Large intestine (tissue), 3 donors: ENCODE data around the gene FGF9. TPM values are rescaled to one million over a fixed set of nuclear protein-coding genes. Genes with fewer than 3 reads are reported as not detected.

Source experiments
- DNase-seq, 2 donors: peaks; one replicate each; pipeline versions ENCODE4 v3.0.0 to v3.0.0-alpha.2; 2013
- H3K27ac ChIP-seq: one replicate; pipeline ENCODE4 v1.5.1; 2013; ENCODE audit warnings: low read length
- H3K27me3 ChIP-seq: 2 replicates; pipeline ENCODE4 v1.6.1; 2013; ENCODE audit warnings: low read length; ENCODE audit not compliant: control insufficient read depth, insufficient read depth
- H3K36me3 ChIP-seq: 2 replicates; pipeline ENCODE4 v1.6.1; 2013; ENCODE audit warnings: low read length; ENCODE audit not compliant: control insufficient read depth, insufficient read depth
- H3K4me1 ChIP-seq: one replicate; pipeline ENCODE4 v1.6.1; 2013; ENCODE audit warnings: low read length; ENCODE audit not compliant: control insufficient read depth, insufficient read depth
- H3K4me3 ChIP-seq: one replicate; pipeline ENCODE4 v1.5.1; 2013; ENCODE audit warnings: low read length
- H3K9me3 ChIP-seq: one replicate; pipeline ENCODE4 v1.6.1; 2013; ENCODE audit warnings: mild to moderate bottlenecking, low read depth, low read length, moderate library complexity; ENCODE audit not compliant: control insufficient read depth
- WGBS: methylation state at CpG from one replicate; pipeline ENCODE4 v1.1.5; 2013; ENCODE audit warnings: low lambda C conversion rate; ENCODE audit not compliant: insufficient coverage; 5-methylcytosine and 5-hydroxymethylcytosine counted together
- polyA plus RNA-seq: library from polyadenylated mRNA; unstranded; fragments of 120-200 nt; gene quantifications from one replicate; pipeline ENCODE4 v1.2.1, GENCODE V29; 2013

The FGF9 gene
- polyA plus RNA-seq, 1 donor, result 13.5 TPM

- 100% methylated on average over 2 of the region's 14 CpGs for WGBS
- Histone ChIP-seq H3K9me3 (no peaks in the 10 kb centered on the region), H3K27me3 (no peaks in the 10 kb centered on the region), H3K4me3 (no peak overlapping the region), H3K36me3 (no peaks in the 10 kb centered on the region), H3K4me1 (peaks cover 41% of the 10 kb centered on the region), H3K27ac (no peak overlapping the region)
- peak in 1 of 2 donors; percentile 27 for DNase-seq
These were observed 65.0 kb downstream of the FGF9 start for GRCh38 chr13:21735701-21736401.

GRCh38 chr13:21736926-21737325, 66.1 kb downstream of the FGF9 start:
- Histone ChIP-seq H3K27me3 (no peaks in the 10 kb centered on the region), H3K9me3 (no peaks in the 10 kb centered on the region), H3K27ac (no peak overlapping the region), H3K36me3 (no peaks in the 10 kb centered on the region), H3K4me3 (no peak overlapping the region), H3K4me1 (peaks cover 52% of the 10 kb centered on the region)
- no CpG with 5 or more reads among the region's 5 CpGs for WGBS
- DNase-seq, result no peak

- Histone ChIP-seq H3K27ac (no peak overlapping the region), H3K27me3 (no peaks in the 10 kb centered on the region), H3K4me3 (no peak overlapping the region), H3K9me3 (no peaks in the 10 kb centered on the region), H3K4me1 (peaks cover 59% of the 10 kb centered on the region), H3K36me3 (no peaks in the 10 kb centered on the region)
- DNase-seq, result no peak
- WGBS, result no CpG with 5 or more reads among the region's 5 CpGs
These were observed 67.8 kb downstream of the FGF9 start for GRCh38 chr13:21738630-21739029.

- 40% methylated on average over 2 of the region's 8 CpGs for WGBS
These were observed 68.9 kb downstream of the FGF9 start for GRCh38 chr13:21739771-21740170.

GRCh38 chr13:21741396-21741979, 70.6 kb downstream of the FGF9 start:
- peak; percentile 52 to 73 for DNase-seq
- no CpG with 5 or more reads among the region's 4 CpGs for WGBS
- H3K36me3 ChIP-seq, result no peaks in the 10 kb centered on the region
- H3K4me1 ChIP-seq, result peaks cover 47% of the 10 kb centered on the region
- H3K4me3 ChIP-seq, result no peak overlapping the region
- H3K27me3 ChIP-seq, result no peaks in the 10 kb centered on the region
- peak overlapping the region; percentile 56 for H3K27ac ChIP-seq
- H3K9me3 ChIP-seq, result no peaks in the 10 kb centered on the region

More at GRCh38 chr13:21739771-21740170, 68.9 kb downstream of the FGF9 start:
- peak in 1 of 2 donors; percentile 56 for DNase-seq
- no peak overlapping the region for H3K4me3 ChIP-seq
- H3K36me3 ChIP-seq, result no peaks in the 10 kb centered on the region
- H3K27ac ChIP-seq, result no peak overlapping the region
- no peaks in the 10 kb centered on the region for H3K9me3 ChIP-seq
- peaks cover 59% of the 10 kb centered on the region for H3K4me1 ChIP-seq
- H3K27me3 ChIP-seq, result no peaks in the 10 kb centered on the region

- H3K27ac ChIP-seq, result peak overlapping the region; percentile 56
- 40% methylated on average over 1 of the region's 7 CpGs for WGBS
These were observed 71.2 kb downstream of the FGF9 start for GRCh38 chr13:21742096-21742495.

GRCh38 chr13:21744149-21744548, 73.3 kb downstream of the FGF9 start:
- H3K4me3 ChIP-seq, result no peak overlapping the region
- no peaks in the 10 kb centered on the region for H3K36me3 ChIP-seq
- no peaks in the 10 kb centered on the region for H3K27me3 ChIP-seq
- no CpG with 5 or more reads among the region's 3 CpGs for WGBS
- H3K4me1 ChIP-seq, result peaks cover 56% of the 10 kb centered on the region
- no peak for DNase-seq
- no peak overlapping the region for H3K27ac ChIP-seq
- H3K9me3 ChIP-seq, result no peaks in the 10 kb centered on the region

More at GRCh38 chr13:21742096-21742495, 71.2 kb downstream of the FGF9 start:
- H3K4me1 ChIP-seq, result peaks cover 46% of the 10 kb centered on the region
- no peak overlapping the region for H3K4me3 ChIP-seq
- no peaks in the 10 kb centered on the region for H3K36me3 ChIP-seq
- peak; percentile 79 to 88 for DNase-seq
- no peaks in the 10 kb centered on the region for H3K27me3 ChIP-seq
- no peaks in the 10 kb centered on the region for H3K9me3 ChIP-seq

GRCh38 chr13:21745307-21745706, 74.4 kb downstream of the FGF9 start:
- DNase-seq, result no peak
- H3K4me1 ChIP-seq, result peaks cover 46% of the 10 kb centered on the region
- H3K4me3 ChIP-seq, result no peak overlapping the region
- H3K27ac ChIP-seq, result no peak overlapping the region
- no peaks in the 10 kb centered on the region for H3K27me3 ChIP-seq
- H3K9me3 ChIP-seq, result peaks cover under 1% of the 10 kb centered on the region
- no peaks in the 10 kb centered on the region for H3K36me3 ChIP-seq

GRCh38 chr13:21747456-21747855, 76.6 kb downstream of the FGF9 start:
- H3K4me1 ChIP-seq, result peaks cover 26% of the 10 kb centered on the region
- peaks cover 2% of the 10 kb centered on the region for H3K9me3 ChIP-seq
- H3K27ac ChIP-seq, result no peak overlapping the region
- peak; percentile 49 to 66 for DNase-seq
- no peaks in the 10 kb centered on the region for H3K27me3 ChIP-seq
- WGBS, result 20% methylated on average over 1 of the region's 4 CpGs
- no peak overlapping the region for H3K4me3 ChIP-seq
- no peaks in the 10 kb centered on the region for H3K36me3 ChIP-seq

GRCh38 chr13:21748166-21748565, 77.3 kb downstream of the FGF9 start:
- no peaks in the 10 kb centered on the region for H3K27me3 ChIP-seq
- no peak for DNase-seq
- H3K27ac ChIP-seq, result no peak overlapping the region
- H3K4me3 ChIP-seq, result no peak overlapping the region
- no CpG with 5 or more reads among the region's 1 CpG for WGBS
- peaks cover 2% of the 10 kb centered on the region for H3K9me3 ChIP-seq
- H3K36me3 ChIP-seq, result no peaks in the 10 kb centered on the region
- H3K4me1 ChIP-seq, result peaks cover 21% of the 10 kb centered on the region

- DNase-seq, result no peak
- Histone ChIP-seq H3K4me3 (no peak overlapping the region), H3K27ac (no peak overlapping the region), H3K9me3 (peaks cover 2% of the 10 kb centered on the region), H3K27me3 (no peaks in the 10 kb centered on the region), H3K36me3 (no peaks in the 10 kb centered on the region), H3K4me1 (peaks cover 14% of the 10 kb centered on the region)
- no CpG with 5 or more reads among the region's 1 CpG for WGBS
These were observed 78.5 kb downstream of the FGF9 start for GRCh38 chr13:21749410-21749809.
